ENCODE results near the gene RNF212B. TPM values are rescaled to one million over a fixed set of nuclear protein-coding genes. Genes with fewer than 3 reads are reported as not detected.
"Not testable (repeated sequence)": the region's sequence is repeated elsewhere in the genome, so short reads cannot be mapped to it uniquely, and the experiment has no call there.

RNF212B gene
- total RNA-seq, 4 donors from 2014 or later = not detected

- TF ChIP-seq EP300 (IDR thresholded peaks at IDR 0.05) (no peak), POLR2AphosphoS5 (IDR thresholded peaks at IDR 0.05) (no peak), CTCF (IDR thresholded peaks at IDR 0.05) (no peak), POLR2A (IDR thresholded peaks at IDR 0.05) (no peak)
- no peak for ATAC-seq
- 89 to 100% methylated on average over 2 to 6 of the region's 6 CpGs for WGBS, 2 donors (ENCODE audit: low coverage in 1 of 2)
Observed at GRCh38 chr14:23217032-23218020, 20.4 kb upstream of the RNF212B start.

GRCh38 chr14:23219075-23219474, 18.7 kb upstream of the RNF212B start:
- Histone ChIP-seq H3K9me3 (peaks cover 0 to 5% (median 0%) of the 10 kb centered on the region in 3 donors), H3K27ac (no peak overlapping the region), H3K27me3 (peaks cover 8% of the 10 kb centered on the region), H3K4me3 (no peak overlapping the region), H3K36me3 (no peaks in the 10 kb centered on the region), H3K4me1 (no peaks in the 10 kb centered on the region)
- TF ChIP-seq POLR2A (IDR thresholded peaks at IDR 0.05) (no peak), EP300 (IDR thresholded peaks at IDR 0.05) (no peak), CTCF (IDR thresholded peaks at IDR 0.05) (no peak), POLR2AphosphoS5 (IDR thresholded peaks at IDR 0.05) (no peak)
- 70 to 100% methylated on average over 2 to 3 of the region's 3 CpGs for WGBS, 2 donors (ENCODE audit: low coverage in 1 of 2)
- ATAC-seq = no peak

More at GRCh38 chr14:23217032-23218020, 20.4 kb upstream of the RNF212B start:
- H3K9me3 ChIP-seq = peaks cover 0 to 5% (median 0%) of the 10 kb centered on the region in 3 donors
- H3K4me3 ChIP-seq = no peak overlapping the region
- H3K27me3 ChIP-seq = peaks cover 8% of the 10 kb centered on the region
- H3K36me3 ChIP-seq = no peaks in the 10 kb centered on the region
- H3K4me1 ChIP-seq = no peaks in the 10 kb centered on the region
- H3K27ac ChIP-seq = no peak overlapping the region

- H3K36me3 ChIP-seq, H3K27me3 ChIP-seq, H3K9me3 ChIP-seq, ATAC-seq, H3K27ac ChIP-seq, H3K4me3 ChIP-seq, H3K4me1 ChIP-seq: not testable (repeated sequence)
- WGBS, 2 donors (ENCODE audit: low coverage in 1 of 2) = 71 to 100% methylated on average over 1 of the region's 1 CpG
Observed at GRCh38 chr14:23224958-23225357, 12.8 kb upstream of the RNF212B start.

- TF ChIP-seq CTCF (IDR thresholded peaks at IDR 0.05) = no peak
- TF ChIP-seq EP300 (IDR thresholded peaks at IDR 0.05) = no peak
- no peak for TF ChIP-seq POLR2A (IDR thresholded peaks at IDR 0.05)
- no peak for TF ChIP-seq POLR2AphosphoS5 (IDR thresholded peaks at IDR 0.05)
- no peak overlapping the region for H3K4me3 ChIP-seq
- WGBS, 2 donors (ENCODE audit: low coverage in 1 of 2) = 30 to 58% methylated on average over 2 to 4 of the region's 4 CpGs
- no peaks in the 10 kb centered on the region for H3K4me1 ChIP-seq
- H3K27me3 ChIP-seq = no peaks in the 10 kb centered on the region
- peaks cover 0 to 8% (median 0%) of the 10 kb centered on the region in 3 donors for H3K9me3 ChIP-seq
- H3K36me3 ChIP-seq = no peaks in the 10 kb centered on the region
- no peak overlapping the region for H3K27ac ChIP-seq
- ATAC-seq = no peak
Observed at GRCh38 chr14:23227566-23227965, 10.2 kb upstream of the RNF212B start.

GRCh38 chr14:23228812-23229211, 8.9 kb upstream of the RNF212B start:
- Histone ChIP-seq H3K4me3 (no peak overlapping the region), H3K4me1 (no peaks in the 10 kb centered on the region), H3K27ac (no peak overlapping the region), H3K9me3 (peaks cover 0 to 8% (median 0%) of the 10 kb centered on the region in 3 donors), H3K27me3 (no peaks in the 10 kb centered on the region), H3K36me3 (no peaks in the 10 kb centered on the region)
- no peak for ATAC-seq
- no peak for TF ChIP-seq POLR2AphosphoS5 (IDR thresholded peaks at IDR 0.05)
- no peak for TF ChIP-seq CTCF (IDR thresholded peaks at IDR 0.05)
- WGBS, 2 donors (ENCODE audit: low coverage in 1 of 2) = 70 to 71% methylated on average over 1 of the region's 1 CpG

- not testable (repeated sequence) for H3K9me3 ChIP-seq, H3K27ac ChIP-seq, ATAC-seq, H3K27me3 ChIP-seq, H3K4me1 ChIP-seq, H3K4me3 ChIP-seq, H3K36me3 ChIP-seq
- no CpG with 5 or more reads among the region's 38 CpGs for WGBS, 2 donors (ENCODE audit: low coverage in 1 of 2)
Observed at GRCh38 chr14:23232241-23232808, 5.4 kb upstream of the RNF212B start.

Measured in gastroesophageal sphincter (tissue), 4 donors.